Upper lobe of right lung (tissue), 1 donor: ENCODE data around the gene GPR75. TPM values are rescaled to one million over a fixed set of nuclear protein-coding genes. Genes with fewer than 3 reads are reported as not detected.

ENCODE experiments used
- ATAC-seq: fragments of 200-7000 bp; cut with Tn5 transposase; one replicate; pipeline ENCODE4 v1.9.1; 2020; ENCODE audit warnings: mild to moderate bottlenecking, moderate library complexity
- DNase-seq: peaks from one replicate; pipeline ENCODE4 v3.0.0-alpha.2; 2020
- H3K27ac ChIP-seq: fragments of 200-600 bp; one replicate; pipeline ENCODE4 v1.8.0; 2022
- H3K27me3 ChIP-seq: fragments of 200-600 bp; one replicate; pipeline ENCODE4 v1.8.0; 2022; ENCODE audit warnings: mild to moderate bottlenecking
- H3K36me3 ChIP-seq: fragments of 200-600 bp; one replicate; pipeline ENCODE4 v1.8.0; 2022
- H3K4me1 ChIP-seq: fragments of 200-600 bp; one replicate; pipeline ENCODE4 v1.8.0; 2022
- H3K4me3 ChIP-seq: fragments of 200-600 bp; one replicate; pipeline ENCODE4 v1.8.0; 2022; ENCODE audit warnings: mild to moderate bottlenecking
- H3K9me3 ChIP-seq: fragments of 200-600 bp; one replicate; pipeline ENCODE4 v1.8.0; 2022
- CTCF ChIP-seq: fragments of 200-600 bp; IDR thresholded peaks from one replicate; pipeline ENCODE4 v1.8.0; 2022; ENCODE audit warnings: antibody characterized with exemption
- intact Hi-C: fragments of 100-400 bp; cut with DNase I; formaldehyde crosslinking; loops from one replicate; pipeline ENCODE4 v1.11.0; 2022
- long read RNA-seq: library from polyadenylated mRNA; unstranded; transcript quantifications from one replicate; pipeline ENCODE4 v2.0.0, GENCODE V29; 2021
- total RNA-seq: library from RNA; stranded (reverse); fragmentation: NEBNext Ultra II Directional; extraction: Animal tissue kit (Norgen Biotek cat#: 25700); gene quantifications from one replicate; pipeline ENCODE4 v1.2.1, GENCODE V29; 2021
- donor health status: DM: no; HTN: yes; CAD: no; lungs with severe emphysema.

GPR75 gene
- total RNA-seq: 2.5 TPM
- long read RNA-seq, partial matches to known transcripts: 0 of 1 reads
- long read RNA-seq, other reads (novel, unspliced or antisense): 1 of 1 reads

- ATAC-seq (peak; percentile 88), DNase-seq (peak; percentile 73)
- H3K9me3 ChIP-seq: no peaks in the 10 kb centered on the region
- peaks cover 4% of the 10 kb centered on the region for H3K36me3 ChIP-seq
- no peak for TF ChIP-seq CTCF
- H3K27me3 ChIP-seq: no peaks in the 10 kb centered on the region
- no peak within 1 kb of the TSS for H3K27ac ChIP-seq
- intact Hi-C loops: no loop called here
- H3K4me1 ChIP-seq: peaks cover 4% of the 10 kb centered on the region
- H3K4me3 ChIP-seq: peak within 1 kb of the TSS; percentile 41
Observed at GRCh38 chr2:53859206-53860181, at the start of gene GPR75. GPR75 (minus strand) TSS chr2:53859967; CDS start chr2:53854756, 5,211 bp downstream.

DNA sequence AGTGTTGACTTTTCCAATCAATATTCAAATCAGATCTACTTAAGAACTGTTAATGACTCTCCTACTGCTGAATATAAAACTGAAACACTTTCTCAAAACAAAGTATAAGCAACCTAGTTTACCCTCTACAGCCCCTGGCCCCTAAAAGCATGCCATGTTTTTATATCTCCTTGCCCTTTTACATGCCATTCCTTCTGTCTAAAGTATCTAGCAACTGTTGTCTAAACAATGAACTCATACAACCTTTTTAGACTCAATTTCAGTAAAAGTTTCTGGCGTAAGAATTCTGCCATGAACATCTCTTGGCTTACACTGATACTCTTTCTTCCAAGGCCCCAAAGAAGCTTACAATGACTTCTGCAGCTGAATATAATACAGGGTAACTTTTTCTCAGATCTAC lies 47.8 kb upstream of the GPR75 start:
- no peak overlapping the region for H3K27ac ChIP-seq
- H3K27me3 ChIP-seq: no peaks in the 10 kb centered on the region
- peaks cover 88% of the 10 kb centered on the region for H3K36me3 ChIP-seq
- no peaks in the 10 kb centered on the region for H3K9me3 ChIP-seq
- DNase-seq (no peak), ATAC-seq (no peak)
- H3K4me3 ChIP-seq: no peak overlapping the region
- intact Hi-C loops: no loop called here
- no peak for TF ChIP-seq CTCF
- no peaks in the 10 kb centered on the region for H3K4me1 ChIP-seq

GRCh38 chr2:53905396-53905795 lies 45.6 kb upstream of the GPR75 start:
- Histone ChIP-seq H3K27ac (no peak overlapping the region), H3K4me1 (no peaks in the 10 kb centered on the region), H3K9me3 (no peaks in the 10 kb centered on the region), H3K4me3 (no peak overlapping the region), H3K27me3 (no peaks in the 10 kb centered on the region), H3K36me3 (peaks cover 100% of the 10 kb centered on the region)
- no peak for ATAC-seq
- no peak for TF ChIP-seq CTCF
- intact Hi-C loops: no loop called here
- no peak for DNase-seq

DNA sequence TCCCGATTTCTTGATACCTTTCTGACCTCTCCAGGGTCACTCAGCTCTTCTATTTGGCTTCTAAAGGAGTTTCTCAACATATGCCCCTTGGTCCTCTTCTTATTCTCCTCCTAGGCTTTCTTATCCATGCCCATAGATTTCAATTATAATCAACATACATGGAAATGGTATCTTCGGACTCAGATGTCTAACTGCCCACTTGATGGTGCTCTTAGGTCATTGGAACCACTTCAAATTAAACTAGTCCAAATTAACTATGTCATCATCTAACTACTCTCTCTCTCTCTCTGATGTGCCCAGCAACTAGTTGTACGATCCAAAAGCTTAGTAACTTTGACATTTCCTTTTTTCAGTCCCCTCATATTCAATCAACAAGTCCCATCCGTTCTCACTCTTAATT lies 43.2 kb upstream of the GPR75 start:
- Histone ChIP-seq H3K4me1 (no peaks in the 10 kb centered on the region), H3K9me3 (no peaks in the 10 kb centered on the region), H3K27me3 (no peaks in the 10 kb centered on the region), H3K4me3 (no peak overlapping the region), H3K36me3 (peaks cover 100% of the 10 kb centered on the region), H3K27ac (no peak overlapping the region)
- intact Hi-C loops: no loop called here
- ATAC-seq (no peak), DNase-seq (no peak)
- TF ChIP-seq CTCF: no peak

DNA sequence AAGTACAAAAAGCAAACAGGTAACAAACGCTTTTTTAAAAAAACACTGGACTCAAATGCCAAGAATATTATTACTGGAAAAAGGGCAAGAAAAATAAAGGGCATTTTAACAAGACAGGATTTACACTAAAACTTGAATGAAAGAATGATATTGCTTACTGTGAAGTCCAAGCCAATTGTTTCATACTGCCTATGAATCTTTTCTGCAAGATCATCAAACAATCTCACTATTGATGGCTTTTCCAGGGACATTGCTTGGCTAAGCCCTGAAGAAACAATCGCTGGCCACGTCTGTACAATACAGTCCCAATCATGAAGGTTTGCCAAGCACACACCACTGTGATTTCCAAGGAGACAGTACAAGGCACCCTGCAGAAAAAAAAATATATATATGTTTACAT lies 41.4 kb upstream of the GPR75 start:
- Histone ChIP-seq H3K4me1 (no peaks in the 10 kb centered on the region), H3K27ac (no peak overlapping the region), H3K27me3 (no peaks in the 10 kb centered on the region), H3K9me3 (no peaks in the 10 kb centered on the region), H3K4me3 (no peak overlapping the region), H3K36me3 (peaks cover 100% of the 10 kb centered on the region)
- DNase-seq (no peak), ATAC-seq (no peak)
- TF ChIP-seq CTCF: no peak
- intact Hi-C loops: no loop called here
